H7 (cell line): ENCODE results near the gene PLEKHB2. TPM values are rescaled to one million over a fixed set of nuclear protein-coding genes. Genes with fewer than 3 reads are reported as not detected.
"Not testable (repeated sequence)": the region's sequence is repeated elsewhere in the genome, so short reads cannot be mapped to it uniquely, and the experiment has no call there.

Experiments
- DNase-seq: peaks from one replicate; pipeline ENCODE4 v3.0.0; 2012
- H3K27me3 ChIP-seq: 2 replicates; pipeline ENCODE4 v1.6.0; 2011; ENCODE audit warnings: mild to moderate bottlenecking, low read length; ENCODE audit not compliant: control insufficient read depth, insufficient read depth
- H3K36me3 ChIP-seq: replicated peaks from 2 replicates; pipeline ENCODE4 v1.5.1; 2011; ENCODE audit warnings: low read length; ENCODE audit not compliant: control insufficient read depth, insufficient read depth
- H3K4me3 ChIP-seq: 2 replicates; pipeline ENCODE4 v1.5.1; 2011; ENCODE audit warnings: low read depth, mild to moderate bottlenecking, control low read depth, low read length, moderate library complexity; ENCODE audit not compliant: insufficient read depth
- total RNA-seq: library from RNA; depleted of rRNA; stranded (reverse); fragments of >200 nt; shearing (Covaris generic); gene quantifications from 2 replicates; pipeline ENCODE4 v1.2.3, GENCODE V29; 2014

Gene PLEKHB2
- total RNA-seq, 1 experiment from 2014 or later = 82.4 TPM

- DNase-seq = no peak
- H3K4me3 ChIP-seq = no peak overlapping the region
- peaks cover 6% of the 10 kb centered on the region for H3K36me3 ChIP-seq
- H3K27me3 ChIP-seq = no peaks in the 10 kb centered on the region
These were observed 41.6 kb downstream of the PLEKHB2 start for GRCh38 chr2:131146749-131147148.

GRCh38 chr2:131148426-131148825 lies 43.3 kb downstream of the PLEKHB2 start:
- Histone ChIP-seq H3K36me3 (peaks cover 6% of the 10 kb centered on the region), H3K27me3 (no peaks in the 10 kb centered on the region), H3K4me3 (no peak overlapping the region)
- DNase-seq = no peak

- H3K36me3 ChIP-seq, DNase-seq, H3K27me3 ChIP-seq, H3K4me3 ChIP-seq: not testable (repeated sequence)
These were observed 45.0 kb downstream of the PLEKHB2 start for GRCh38 chr2:131150109-131150508.

- Histone ChIP-seq H3K27me3 (no peaks in the 10 kb centered on the region), H3K4me3 (no peak overlapping the region), H3K36me3 (peaks cover 4% of the 10 kb centered on the region)
- DNase-seq = peak; percentile 17
These were observed 46.3 kb downstream of the PLEKHB2 start for GRCh38 chr2:131151398-131151797.

- peaks cover 4% of the 10 kb centered on the region for H3K36me3 ChIP-seq
- peak; percentile 68 for DNase-seq
- no peak overlapping the region for H3K4me3 ChIP-seq
- no peaks in the 10 kb centered on the region for H3K27me3 ChIP-seq
These were observed 46.9 kb downstream of the PLEKHB2 start for GRCh38 chr2:131152074-131152473.

- Histone ChIP-seq H3K4me3 (no peak overlapping the region), H3K36me3 (peaks cover 2% of the 10 kb centered on the region), H3K27me3 (no peaks in the 10 kb centered on the region)
- no peak for DNase-seq
These were observed 48.4 kb downstream of the PLEKHB2 start for GRCh38 chr2:131153529-131153928.

GRCh38 chr2:131154071-131154531 lies 49.0 kb downstream of the PLEKHB2 start:
- H3K4me3 ChIP-seq = no peak overlapping the region
- H3K36me3 ChIP-seq = no peaks in the 10 kb centered on the region; the same call in 1 of the 2 replicates
- H3K27me3 ChIP-seq = no peaks in the 10 kb centered on the region
- DNase-seq = peak; percentile 93

GRCh38 chr2:131154647-131155046 lies 49.5 kb downstream of the PLEKHB2 start:
- Histone ChIP-seq H3K36me3 (no peaks in the 10 kb centered on the region; the same call in 1 of the 2 replicates), H3K4me3 (no peak overlapping the region), H3K27me3 (no peaks in the 10 kb centered on the region)
- DNase-seq = peak; percentile 51

- Histone ChIP-seq H3K27me3 (no peaks in the 10 kb centered on the region), H3K4me3 (no peak overlapping the region), H3K36me3 (no peaks in the 10 kb centered on the region; the same call in 1 of the 2 replicates)
- DNase-seq = peak; percentile 41
These were observed 50.2 kb downstream of the PLEKHB2 start for GRCh38 chr2:131155208-131155855.

- DNase-seq = peak; percentile 72
- no peak overlapping the region for H3K4me3 ChIP-seq
- no peaks in the 10 kb centered on the region for H3K27me3 ChIP-seq
- no peaks in the 10 kb centered on the region for H3K36me3 ChIP-seq
These were observed 51.5 kb downstream of the PLEKHB2 start for GRCh38 chr2:131156452-131157149.

- H3K27me3 ChIP-seq, H3K4me3 ChIP-seq, H3K36me3 ChIP-seq, DNase-seq: not testable (repeated sequence)
These were observed 60.4 kb downstream of the PLEKHB2 start for GRCh38 chr2:131165562-131165961.

- Histone ChIP-seq H3K27me3 (no peaks in the 10 kb centered on the region), H3K36me3 (no peaks in the 10 kb centered on the region), H3K4me3 (no peak overlapping the region)
- no peak for DNase-seq
These were observed 63.4 kb downstream of the PLEKHB2 start for GRCh38 chr2:131168538-131168937.

GRCh38 chr2:131178050-131178449 lies 72.9 kb downstream of the PLEKHB2 start:
- DNase-seq, H3K36me3 ChIP-seq, H3K27me3 ChIP-seq, H3K4me3 ChIP-seq: not testable (repeated sequence)

GRCh38 chr2:131178721-131179418 lies 73.7 kb downstream of the PLEKHB2 start:
- not testable (repeated sequence) for H3K27me3 ChIP-seq, H3K36me3 ChIP-seq, DNase-seq, H3K4me3 ChIP-seq

- not testable (repeated sequence) for DNase-seq, H3K27me3 ChIP-seq, H3K4me3 ChIP-seq, H3K36me3 ChIP-seq
These were observed 76.3 kb downstream of the PLEKHB2 start for GRCh38 chr2:131181451-131181850.
